HFFc6 (cell line): ENCODE measurements around the gene HES7. TPM values are rescaled to one million over a fixed set of nuclear protein-coding genes. Genes with fewer than 3 reads are reported as not detected.

Experiments used
- DNase-seq: peaks from one replicate; pipeline ENCODE4 v3.0.0-alpha.2; 2018
- H3K27ac Mint-ChIP-seq: 2 replicates; pipeline ENCODE4 v1.8.0; 2020; ENCODE audit warnings: mild to moderate bottlenecking, mixed read lengths
- H3K27me3 Mint-ChIP-seq: 2 replicates; pipeline ENCODE4 v1.8.0; 2021; ENCODE audit warnings: mild to moderate bottlenecking, moderate library complexity, mixed read lengths; ENCODE audit not compliant: insufficient read depth
- H3K36me3 Mint-ChIP-seq: 2 replicates; pipeline ENCODE4 v1.8.0; 2021; ENCODE audit warnings: low read depth, mixed read lengths
- H3K4me1 Mint-ChIP-seq: 2 replicates; pipeline ENCODE4 v1.8.0; 2020; ENCODE audit warnings: low read depth, mixed read lengths
- H3K4me3 Mint-ChIP-seq: 2 replicates; pipeline ENCODE4 v1.8.0; 2020; ENCODE audit warnings: mild to moderate bottlenecking, moderate library complexity, mixed read lengths
- H3K9me3 Mint-ChIP-seq: 2 replicates; pipeline ENCODE4 v1.8.0; 2020; ENCODE audit warnings: mild to moderate bottlenecking, mixed read lengths
- total RNA-seq, 6 experiments: library from RNA; stranded (reverse); fragmentation: NEBNext Ultra II Directional; extraction: Animal tissue kit (Norgen Biotek cat#: 25700); gene quantifications; 2 replicates in 1 of 6; 3 replicates in 5 of 6; pipeline ENCODE4 v1.2.3, GENCODE V29; 2021
- TF ChIP-seq, protein P1 (sequence below): fragments of 200-600 bp; sonication (generic); IDR thresholded peaks from 2 replicates; pipeline ENCODE4 v1.5.0; 2021; ENCODE audit warnings: antibody characterized with exemption, mild to moderate bottlenecking

HES7 gene
- total RNA-seq, 6 experiments from 2014 or later: 0.24 to 0.54 (median 0.41) TPM

DNA sequence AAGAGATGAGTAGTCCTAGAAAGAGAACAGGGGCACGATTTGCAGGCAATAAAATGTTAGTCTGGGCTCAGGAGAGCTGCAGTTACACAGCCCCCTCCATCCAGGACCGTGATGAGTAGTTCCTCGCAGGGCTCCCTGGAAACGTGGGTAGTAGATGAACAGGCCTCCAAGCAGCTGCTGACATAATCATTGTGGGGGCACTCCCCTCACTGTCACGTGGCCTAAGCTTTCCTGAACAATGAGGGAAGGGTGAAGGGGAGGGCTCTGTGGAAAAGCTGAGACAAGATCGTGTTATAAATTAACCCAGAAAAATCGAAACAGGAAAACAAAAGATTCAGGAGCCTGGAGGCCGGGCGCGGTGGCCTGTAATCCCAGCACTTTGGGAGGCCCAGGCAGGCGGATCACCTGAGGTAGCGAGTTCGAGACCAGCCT lies 29.6 kb upstream of the HES7 start:
- H3K27me3 Mint-ChIP-seq: peaks cover 19% of the 10 kb centered on the region
- TF ChIP-seq, protein P1, sequence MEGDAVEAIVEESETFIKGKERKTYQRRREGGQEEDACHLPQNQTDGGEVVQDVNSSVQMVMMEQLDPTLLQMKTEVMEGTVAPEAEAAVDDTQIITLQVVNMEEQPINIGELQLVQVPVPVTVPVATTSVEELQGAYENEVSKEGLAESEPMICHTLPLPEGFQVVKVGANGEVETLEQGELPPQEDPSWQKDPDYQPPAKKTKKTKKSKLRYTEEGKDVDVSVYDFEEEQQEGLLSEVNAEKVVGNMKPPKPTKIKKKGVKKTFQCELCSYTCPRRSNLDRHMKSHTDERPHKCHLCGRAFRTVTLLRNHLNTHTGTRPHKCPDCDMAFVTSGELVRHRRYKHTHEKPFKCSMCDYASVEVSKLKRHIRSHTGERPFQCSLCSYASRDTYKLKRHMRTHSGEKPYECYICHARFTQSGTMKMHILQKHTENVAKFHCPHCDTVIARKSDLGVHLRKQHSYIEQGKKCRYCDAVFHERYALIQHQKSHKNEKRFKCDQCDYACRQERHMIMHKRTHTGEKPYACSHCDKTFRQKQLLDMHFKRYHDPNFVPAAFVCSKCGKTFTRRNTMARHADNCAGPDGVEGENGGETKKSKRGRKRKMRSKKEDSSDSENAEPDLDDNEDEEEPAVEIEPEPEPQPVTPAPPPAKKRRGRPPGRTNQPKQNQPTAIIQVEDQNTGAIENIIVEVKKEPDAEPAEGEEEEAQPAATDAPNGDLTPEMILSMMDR: no peak
- no peak overlapping the region; the same call in 1 of the 2 replicates for H3K4me3 Mint-ChIP-seq
- DNase-seq: peak; percentile 96
- no peak overlapping the region for H3K27ac Mint-ChIP-seq
- H3K36me3 Mint-ChIP-seq: no peaks in the 10 kb centered on the region; the same call in 1 of the 2 replicates
- H3K4me1 Mint-ChIP-seq: peaks cover 10% of the 10 kb centered on the region
- H3K9me3 Mint-ChIP-seq: no peaks in the 10 kb centered on the region

DNA sequence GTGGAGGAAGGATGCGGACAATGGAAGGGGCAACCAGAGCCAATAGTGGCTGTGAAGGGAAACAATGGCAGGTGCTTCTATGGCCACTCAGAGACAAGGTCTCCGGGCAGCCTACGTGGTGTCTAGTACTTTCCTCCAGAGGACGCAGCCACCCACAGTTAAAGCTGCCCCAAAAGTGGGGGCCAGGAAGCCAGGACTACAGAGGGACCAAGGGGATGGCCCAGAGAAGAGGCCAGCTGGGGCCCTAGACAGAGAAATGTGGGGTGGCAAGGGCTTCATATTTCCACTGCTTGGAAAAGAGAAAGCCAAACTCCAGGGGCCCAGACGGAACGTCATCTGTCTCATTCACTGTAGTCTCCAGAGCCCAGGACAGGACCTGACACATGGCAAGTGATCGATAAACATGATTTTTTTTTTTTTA lies 29.1 kb upstream of the HES7 start:
- no peak overlapping the region for H3K27ac Mint-ChIP-seq
- TF ChIP-seq, protein P1: no peak
- H3K27me3 Mint-ChIP-seq: peaks cover 23% of the 10 kb centered on the region
- no peaks in the 10 kb centered on the region; the same call in 1 of the 2 replicates for H3K36me3 Mint-ChIP-seq
- no peaks in the 10 kb centered on the region for H3K9me3 Mint-ChIP-seq
- no peak overlapping the region; the same call in 1 of the 2 replicates for H3K4me3 Mint-ChIP-seq
- H3K4me1 Mint-ChIP-seq: peaks cover 7% of the 10 kb centered on the region
- no peak for DNase-seq

GRCh38 chr17:8152112-8152775 lies 28.3 kb upstream of the HES7 start, which contains the start of gene PER1:
Gene PER1, minus strand, starts transcription at chr17:8152404. Its CDS starts 1,698 bp downstream, at chr17:8150706.
- Mint-ChIP-seq H3K4me3 (no peak within 1 kb of the TSS; the same call in 1 of the 2 replicates), H3K27ac (no peak within 1 kb of the TSS)

DNA sequence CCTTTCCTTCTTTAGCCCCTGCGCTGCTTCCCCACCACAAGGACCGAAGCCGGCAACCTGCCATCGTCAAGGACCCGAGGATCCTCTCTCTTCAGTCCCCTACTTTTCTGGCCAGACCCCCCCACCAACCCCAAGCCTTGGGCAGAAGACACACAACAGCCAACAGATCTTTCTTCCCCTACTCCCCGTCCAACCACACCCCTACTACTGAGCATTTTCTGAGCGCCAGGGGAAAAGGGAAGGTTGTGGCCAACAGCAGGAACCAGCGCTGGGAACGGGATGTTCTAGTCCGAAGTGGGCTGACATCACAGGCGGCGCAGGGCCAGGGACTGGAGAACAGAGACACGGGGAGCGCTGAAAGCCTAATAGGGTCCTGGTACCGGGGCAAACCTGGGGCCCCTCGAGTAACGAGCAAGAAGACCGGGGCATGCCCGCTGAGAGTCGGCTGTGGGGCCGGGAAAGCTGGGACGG lies 27.8 kb upstream of the HES7 start:
- Mint-ChIP-seq H3K4me1 (peaks cover 7% of the 10 kb centered on the region), H3K27me3 (peaks cover 28% of the 10 kb centered on the region), H3K27ac (no peak overlapping the region), H3K36me3 (peaks cover 8% of the 10 kb centered on the region; the same call in 1 of the 2 replicates), H3K4me3 (no peak overlapping the region; the same call in 1 of the 2 replicates), H3K9me3 (no peaks in the 10 kb centered on the region)
- DNase-seq: peak; percentile 63
- TF ChIP-seq, protein P1: no peak

More at GRCh38 chr17:8152112-8152775, 28.3 kb upstream of the HES7 start, which contains the start of gene PER1:
- TF ChIP-seq, protein P1: no peak
- Mint-ChIP-seq H3K4me1 (peaks cover 7% of the 10 kb centered on the region), H3K27me3 (peaks cover 28% of the 10 kb centered on the region), H3K9me3 (no peaks in the 10 kb centered on the region), H3K36me3 (peaks cover 4% of the 10 kb centered on the region; the same call in 1 of the 2 replicates)
- DNase-seq: peak; percentile 95

DNA sequence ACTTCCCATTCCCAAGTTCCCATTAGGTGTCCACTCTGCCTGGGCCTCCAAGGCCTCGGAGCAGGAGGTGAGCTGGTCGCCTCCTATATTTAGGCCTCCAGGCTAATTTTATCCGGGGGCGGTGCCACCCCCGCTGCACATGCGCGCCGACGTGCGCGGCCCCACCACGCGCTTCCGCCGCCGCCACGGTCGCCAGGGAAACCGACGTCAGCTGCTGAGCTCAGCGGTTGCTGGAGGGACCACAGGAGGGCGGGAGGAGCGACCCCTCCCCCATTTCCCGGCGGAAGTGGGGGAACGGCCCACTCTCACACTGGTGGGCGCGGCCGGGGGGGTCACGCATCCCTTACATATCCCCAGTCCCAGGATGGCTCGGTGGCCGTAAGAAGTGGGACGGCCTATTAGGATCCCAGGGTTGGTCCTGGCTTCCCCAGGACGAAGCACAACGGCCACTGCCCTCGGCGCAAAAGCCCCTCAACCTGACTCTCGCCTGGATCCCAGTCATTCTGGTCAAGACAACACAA lies 27.3 kb upstream of the HES7 start:
- TF ChIP-seq, protein P1: no peak
- Mint-ChIP-seq H3K4me1 (peaks cover 7% of the 10 kb centered on the region), H3K4me3 (no peak overlapping the region; the same call in 1 of the 2 replicates)

More for the DNA sequence above, 27.3 kb upstream of the HES7 start:
- Mint-ChIP-seq H3K9me3 (no peaks in the 10 kb centered on the region), H3K27me3 (peaks cover 28% of the 10 kb centered on the region), H3K27ac (no peak overlapping the region), H3K36me3 (peaks cover 13% of the 10 kb centered on the region; the same call in 1 of the 2 replicates)
- peak; percentile 82 for DNase-seq
